ENCODE results near the gene ZBTB32. TPM values are rescaled to one million over a fixed set of nuclear protein-coding genes. Genes with fewer than 3 reads are reported as not detected.
"Not testable (repeated sequence)": the region's sequence is repeated elsewhere in the genome, so short reads cannot be mapped to it uniquely, and the experiment has no call there.

The ZBTB32 gene
- total RNA-seq, 1 experiment from 2014 or later: not detected

GRCh38 chr19:35722897-35723296, 18.5 kb downstream of the ZBTB32 start:
- BruUV-seq (replicated peaks): no TSS peak
- ChIA-PET CTCF (no interaction called here), POLR2A (ENCODE audit: unreplicated experiment) (no interaction called here)
- Histone ChIP-seq H3K4me2 (ENCODE audit: low read length) (no peak overlapping the region), H3K9ac (ENCODE audit: low read length) (no peak overlapping the region), H3K9me3 (ENCODE audit: low read length) (no peaks in the 10 kb centered on the region), H4K20me1 (ENCODE audit: low read length) (0 out of 2 replicates have a peak, but pooled peaks cover 3% of the 10 kb centered on the region), H3K4me3 (ENCODE audit: low read length) (no peak overlapping the region), H3K9me2 (replicated peaks; ENCODE audit: low read length) (no peaks in the 10 kb centered on the region), H3F3A (ENCODE audit: low read length, unreplicated experiment) (no peaks in the 10 kb centered on the region), H3K4me1 (ENCODE audit: insufficient read depth, low read length) (peaks cover 6% of the 10 kb centered on the region; the same call in 1 of the 2 replicates), H3K27me3 (ENCODE audit: low read length) (no peaks in the 10 kb centered on the region), H3K36me3 (ENCODE audit: low read depth, low read length) (peaks cover 5% of the 10 kb centered on the region), H3K79me2 (ENCODE audit: low read length) (peaks cover 22% of the 10 kb centered on the region), H3K27ac (ENCODE audit: low read length) (no peak overlapping the region), H2AFZ (ENCODE audit: low read length) (no peak overlapping the region)
- TF ChIP-seq EZH2 (IDR thresholded peaks at IDR 0.05; ENCODE audit: low read length, unreplicated experiment) (no peak), EZH2phosphoT487 (IDR thresholded peaks at IDR 0.05; ENCODE audit: borderline replicate concordance, low read length) (no peak), CTCF (conservative IDR thresholded peaks at IDR 0.05; ENCODE audit: low read depth, low read length) (no peak)
- intact Hi-C loops (cut with micrococcal nuclease): no loop called here
- ATAC-seq: no peak
- no peak for DNase-seq

GRCh38 chr19:35723671-35724070, 19.3 kb downstream of the ZBTB32 start:
- no TSS peak for BruUV-seq (replicated peaks)
- intact Hi-C loops (cut with micrococcal nuclease): no loop called here
- Histone ChIP-seq H3K36me3 (ENCODE audit: low read depth, low read length) (peaks cover 5% of the 10 kb centered on the region), H3F3A (ENCODE audit: low read length, unreplicated experiment) (no peaks in the 10 kb centered on the region), H3K4me2 (ENCODE audit: low read length) (no peak overlapping the region), H3K9ac (ENCODE audit: low read length) (no peak overlapping the region), H3K9me2 (replicated peaks; ENCODE audit: low read length) (no peaks in the 10 kb centered on the region), H3K27ac (ENCODE audit: low read length) (no peak overlapping the region), H3K79me2 (ENCODE audit: low read length) (peaks cover 16% of the 10 kb centered on the region), H3K27me3 (ENCODE audit: low read length) (no peaks in the 10 kb centered on the region), H2AFZ (ENCODE audit: low read length) (no peak overlapping the region), H4K20me1 (ENCODE audit: low read length) (0 out of 2 replicates have a peak, but pooled peaks cover 3% of the 10 kb centered on the region), H3K9me3 (ENCODE audit: low read length) (no peaks in the 10 kb centered on the region), H3K4me1 (ENCODE audit: insufficient read depth, low read length) (peaks cover 6% of the 10 kb centered on the region; the same call in 1 of the 2 replicates), H3K4me3 (ENCODE audit: low read length) (no peak overlapping the region)
- ATAC-seq (no peak), DNase-seq (no peak)
- CTCF ChIA-PET: no interaction called here
- POLR2A ChIA-PET (ENCODE audit: unreplicated experiment): no interaction called here
- TF ChIP-seq CTCF (conservative IDR thresholded peaks at IDR 0.05; ENCODE audit: low read depth, low read length) (no peak), EZH2 (IDR thresholded peaks at IDR 0.05; ENCODE audit: low read length, unreplicated experiment) (no peak), EZH2phosphoT487 (IDR thresholded peaks at IDR 0.05; ENCODE audit: borderline replicate concordance, low read length) (no peak)

- intact Hi-C loops (cut with micrococcal nuclease): not testable (repeated sequence)
Observed at GRCh38 chr19:35724132-35724531, 19.8 kb downstream of the ZBTB32 start.

More at GRCh38 chr19:35724132-35724531, 19.8 kb downstream of the ZBTB32 start:
- H3K4me1 ChIP-seq (ENCODE audit: insufficient read depth, low read length); H3K27ac ChIP-seq (ENCODE audit: low read length); H3K27me3 ChIP-seq (ENCODE audit: low read length); POLR2A ChIA-PET (ENCODE audit: unreplicated experiment); H3K4me3 ChIP-seq (ENCODE audit: low read length); H3K36me3 ChIP-seq (ENCODE audit: low read depth, low read length); DNase-seq; H3K9ac ChIP-seq (ENCODE audit: low read length); H3F3A ChIP-seq (ENCODE audit: low read length, unreplicated experiment); ATAC-seq; CTCF ChIA-PET; H3K4me2 ChIP-seq (ENCODE audit: low read length); BruUV-seq (replicated peaks); H4K20me1 ChIP-seq (ENCODE audit: low read length); H3K9me2 ChIP-seq (replicated peaks; ENCODE audit: low read length); H2AFZ ChIP-seq (ENCODE audit: low read length); H3K9me3 ChIP-seq (ENCODE audit: low read length): not testable (repeated sequence)
- H3K79me2 ChIP-seq (ENCODE audit: low read length): peaks cover 12% of the 10 kb centered on the region
